RKO (cell line): ENCODE results near the gene MPG.

Source experiments
- DNase-seq: peaks from one replicate; pipeline ENCODE4 v3.0.0-alpha.2; 2016; ENCODE audit warnings: low spot score

Gene MPG

DNA sequence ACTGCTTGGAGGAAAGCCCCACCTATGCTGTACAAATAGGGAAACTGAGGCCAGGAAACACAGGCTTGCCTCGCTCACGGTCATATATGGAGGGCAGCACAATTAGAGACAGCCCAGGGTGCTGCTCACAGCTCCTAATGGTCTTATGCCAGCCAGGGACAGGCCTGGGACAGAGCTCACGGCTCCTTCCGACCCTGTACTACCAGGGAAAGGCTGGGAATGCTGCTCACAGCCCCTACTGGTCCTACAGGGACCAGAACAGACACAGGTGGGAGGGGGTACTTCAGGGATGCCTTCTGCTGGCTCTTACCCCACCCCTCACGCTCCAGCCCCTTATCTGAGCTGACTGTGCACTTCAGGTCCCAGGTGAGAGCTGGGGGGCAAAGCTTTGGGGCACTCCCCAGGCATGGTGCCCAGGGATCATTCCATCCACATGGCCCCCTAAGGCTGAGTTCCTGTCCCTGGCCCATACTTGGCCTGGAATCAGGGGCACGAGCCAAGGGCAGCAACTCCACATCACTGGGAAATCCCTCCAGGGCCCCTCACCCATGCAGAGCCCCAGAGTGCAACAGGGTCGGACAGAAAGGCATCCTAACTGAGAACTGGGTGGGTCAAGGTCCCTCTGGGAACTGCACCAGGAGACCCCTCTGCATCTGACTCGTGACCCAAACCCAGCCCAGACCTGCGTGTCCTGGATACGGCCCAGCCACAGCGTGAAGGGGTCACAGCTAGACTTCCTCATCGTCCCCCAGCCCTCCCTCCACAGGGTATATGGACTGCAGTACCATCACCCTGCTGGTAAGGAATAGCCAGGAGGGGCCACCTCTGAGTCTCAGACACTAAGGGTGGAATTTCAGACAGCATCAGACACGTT is 11.5 kb upstream of the MPG start:
- no peak for DNase-seq

DNA sequence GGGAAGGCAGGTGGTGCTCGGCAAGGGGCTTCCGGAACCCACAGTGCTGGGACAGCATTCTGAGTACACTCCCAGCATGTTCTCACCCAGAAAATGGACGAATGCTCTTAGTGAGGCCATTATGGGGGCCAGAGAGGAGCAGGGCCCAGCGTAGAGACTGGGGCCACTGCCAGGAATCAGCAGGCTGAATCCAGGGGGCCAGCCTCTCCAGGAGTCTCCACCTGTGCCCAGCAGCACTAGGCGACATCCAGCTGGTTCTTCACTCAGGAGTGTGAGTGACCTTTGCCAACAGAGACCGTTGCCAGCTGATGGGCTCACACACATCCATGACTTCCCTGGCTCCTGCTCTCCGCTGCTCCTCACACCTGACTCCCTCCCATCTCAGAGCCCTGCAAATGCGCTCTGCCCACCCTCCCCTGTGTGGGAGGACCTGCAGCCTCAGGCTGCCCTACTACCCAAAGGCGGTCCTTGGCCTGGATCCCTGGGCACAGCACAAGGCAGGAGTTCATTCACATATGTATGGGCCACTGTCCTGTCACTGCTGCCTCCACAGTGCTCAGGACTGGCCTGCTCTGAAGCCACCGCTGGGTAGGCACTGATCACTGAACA is 10.7 kb upstream of the MPG start:
- no peak for DNase-seq

GRCh38 chr16:67884-68789 is 9.9 kb upstream of the MPG start:
- DNase-seq, result no peak

DNA sequence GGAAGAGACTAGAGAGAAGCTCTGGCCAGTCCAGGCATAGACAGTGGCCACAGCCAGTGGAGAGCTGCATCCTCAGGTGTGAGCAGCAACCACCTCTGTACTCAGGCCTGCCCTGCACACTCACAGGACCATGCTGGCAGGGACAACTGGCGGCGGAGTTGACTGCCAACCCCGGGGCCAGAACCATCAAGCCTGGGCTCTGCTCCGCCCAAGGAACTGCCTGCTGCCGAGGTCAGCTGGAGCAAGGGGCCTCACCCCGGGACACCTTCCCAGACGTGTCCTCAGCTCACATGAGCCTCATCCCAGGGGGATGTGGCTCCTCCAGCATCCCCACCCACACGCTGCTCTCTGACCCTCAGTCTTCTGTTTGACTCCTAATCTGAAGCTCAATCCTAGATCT is 8.8 kb upstream of the MPG start:
- no peak for DNase-seq

DNA sequence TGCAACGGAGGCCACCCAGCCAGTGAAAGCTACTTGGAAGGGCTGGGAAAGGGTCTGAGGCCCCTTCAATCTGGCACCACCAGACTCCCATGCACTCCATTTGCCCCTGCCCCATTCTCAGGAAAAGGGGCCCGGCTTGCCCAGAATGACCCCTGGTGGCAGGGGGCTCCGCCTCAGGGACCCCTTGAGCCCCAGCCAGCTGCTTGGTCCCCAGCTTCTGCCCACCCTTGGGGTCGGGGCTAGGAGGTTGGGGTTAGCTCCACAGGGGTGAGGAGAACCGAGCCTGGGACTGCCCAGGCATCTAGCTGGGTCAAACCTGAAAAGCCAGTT is 6.8 kb upstream of the MPG start:
- DNase-seq, result no peak

- DNase-seq, result peak; percentile 85
Measured at GRCh38 chr16:71540-72401, 6.3 kb upstream of the MPG start.

GRCh38 chr16:72561-73548 is 5.2 kb upstream of the MPG start, which contains the start of gene RHBDF1:
Gene RHBDF1 (minus strand): TSS chr16:72631. CDS start chr16:65015, 7,616 bp downstream.
- DNase-seq, result peak; percentile 77

- no peak for DNase-seq
Measured at GRCh38 chr16:74051-74746, 3.8 kb upstream of the MPG start.

DNA sequence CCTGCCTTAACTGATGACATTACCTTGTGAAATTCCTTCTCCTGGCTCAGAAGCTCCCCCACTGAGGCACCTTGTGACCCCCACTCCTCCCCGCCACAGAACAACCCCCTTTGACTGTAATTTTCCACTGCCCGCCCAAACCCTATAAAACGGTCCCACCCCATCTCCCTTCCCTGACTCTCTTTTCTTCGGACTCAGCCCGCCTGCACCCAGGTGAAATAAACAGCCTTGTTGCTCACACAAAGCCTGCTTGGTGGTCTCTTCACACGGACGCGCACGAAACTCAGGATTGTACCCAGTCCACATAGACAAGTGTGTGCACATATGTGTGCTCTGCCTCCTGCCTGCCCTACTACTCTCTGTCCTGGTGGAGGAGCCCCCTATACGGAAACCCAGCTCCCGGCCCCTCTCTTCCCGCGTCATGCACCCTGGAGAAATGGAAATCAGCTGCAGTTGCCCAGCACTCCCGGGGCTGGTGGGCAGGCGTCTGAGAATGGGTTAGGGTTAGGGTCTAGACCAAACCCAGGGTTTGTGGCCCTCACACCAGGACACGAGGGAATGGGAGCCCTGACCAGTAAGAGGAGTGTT is 3.2 kb upstream of the MPG start:
- no peak for DNase-seq

- peak; percentile 31 for DNase-seq
Measured at GRCh38 chr16:75580-76501, 2.2 kb upstream of the MPG start.

- DNase-seq, result peak; percentile 52
Measured at GRCh38 chr16:76535-77272, 1.3 kb upstream of the MPG start.

DNA sequence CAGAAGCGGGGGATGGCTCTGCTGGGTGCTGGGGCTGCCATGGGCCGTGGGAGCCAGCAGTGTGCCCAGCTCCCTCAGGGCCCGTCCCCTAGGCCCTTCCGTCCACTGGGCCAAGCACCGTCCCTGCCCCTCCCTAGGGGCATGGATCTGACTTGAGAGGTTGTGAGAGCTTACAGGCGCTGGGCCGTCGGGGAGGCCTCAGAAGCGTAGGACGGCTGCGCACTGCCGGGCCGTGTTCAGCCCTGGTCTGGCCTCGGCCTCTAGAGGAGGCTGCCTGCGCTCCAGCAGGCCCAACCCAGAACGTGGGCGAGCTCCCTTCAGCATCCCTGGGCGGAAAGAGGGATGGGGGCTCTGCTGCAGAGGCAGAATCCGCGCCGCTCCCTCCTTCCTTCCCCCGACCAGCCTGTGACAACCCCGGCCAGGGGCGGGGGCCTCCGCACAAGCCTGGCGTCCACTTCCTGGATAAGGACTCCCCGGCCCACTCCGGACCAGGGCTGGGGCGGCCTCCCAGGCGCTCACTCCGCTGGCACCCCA is 685 bp upstream of the MPG start:
- DNase-seq, result peak; percentile 85

GRCh38 chr16:78444-79150 is 572 bp downstream of the MPG start:
- peak; percentile 61 for DNase-seq

GRCh38 chr16:79151-80054 is 1.4 kb downstream of the MPG start:
- no peak for DNase-seq

DNA sequence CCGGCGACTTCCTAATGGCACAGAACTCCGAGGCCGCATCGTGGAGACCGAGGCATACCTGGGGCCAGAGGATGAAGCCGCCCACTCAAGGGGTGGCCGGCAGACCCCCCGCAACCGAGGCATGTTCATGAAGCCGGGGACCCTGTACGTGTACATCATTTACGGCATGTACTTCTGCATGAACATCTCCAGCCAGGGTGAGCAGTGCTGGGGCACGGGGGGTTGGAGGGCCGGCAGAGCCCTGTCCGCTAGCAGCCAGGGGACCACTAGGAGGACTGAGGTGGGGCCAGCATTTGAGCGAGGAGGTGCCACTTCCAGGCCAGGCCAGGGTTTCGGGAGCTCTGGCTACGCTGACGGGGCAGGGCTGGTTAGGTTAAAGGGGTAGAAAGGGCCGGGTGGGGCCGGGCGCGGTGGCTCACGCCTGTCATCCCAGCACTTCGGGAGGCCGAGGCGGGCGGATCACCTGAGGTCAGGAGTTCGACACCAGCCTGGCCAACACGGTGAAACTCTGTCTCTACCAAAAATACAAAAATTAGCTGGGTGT is 5.1 kb downstream of the MPG start:
- DNase-seq, result no peak
